ENCODE data around the gene IKZF2. TPM values are rescaled to one million over a fixed set of nuclear protein-coding genes. Genes with fewer than 3 reads are reported as not detected.
A peak's percentile ranks its signal among the peaks of the same experiment; 100 is the strongest.

IKZF2 gene
- total RNA-seq, 1 donor = 15.1 TPM

DNA sequence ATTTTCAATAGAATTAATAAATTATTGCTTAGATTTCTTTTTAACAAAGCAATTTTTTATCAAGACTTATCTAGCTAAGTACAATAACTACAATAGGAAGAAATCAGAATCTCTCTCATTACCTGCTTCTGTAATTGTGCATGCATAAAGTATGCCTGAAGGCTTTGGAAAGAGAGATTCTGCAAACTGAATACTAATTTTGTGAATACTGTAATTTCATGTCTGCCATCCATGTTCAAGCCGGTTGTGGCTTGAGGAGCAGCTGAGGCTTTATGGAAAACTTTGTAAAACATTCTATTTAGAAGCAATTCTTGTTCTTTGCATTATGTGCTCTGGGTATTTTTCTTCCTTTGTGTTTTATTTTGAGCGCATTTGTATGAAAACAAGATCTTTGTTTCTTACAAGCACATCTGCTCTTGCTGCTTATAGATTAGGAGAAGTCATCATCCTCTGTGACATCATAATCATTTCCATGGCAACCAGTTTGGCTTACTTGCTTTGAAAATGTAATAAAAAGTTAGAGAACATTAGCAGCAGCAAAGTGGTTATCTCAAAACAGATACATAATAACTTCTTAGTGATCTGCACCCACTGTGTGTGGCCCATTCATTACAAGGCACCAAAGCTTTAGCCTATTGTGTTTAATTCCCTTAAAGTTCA, 16.0 kb upstream of the IKZF2 start:
- DNase-seq (ENCODE audit: low read depth) = no peak
- no peak overlapping the region for H3K4me3 ChIP-seq (ENCODE audit: low read depth, low read length)
- TF ChIP-seq, protein P1, sequence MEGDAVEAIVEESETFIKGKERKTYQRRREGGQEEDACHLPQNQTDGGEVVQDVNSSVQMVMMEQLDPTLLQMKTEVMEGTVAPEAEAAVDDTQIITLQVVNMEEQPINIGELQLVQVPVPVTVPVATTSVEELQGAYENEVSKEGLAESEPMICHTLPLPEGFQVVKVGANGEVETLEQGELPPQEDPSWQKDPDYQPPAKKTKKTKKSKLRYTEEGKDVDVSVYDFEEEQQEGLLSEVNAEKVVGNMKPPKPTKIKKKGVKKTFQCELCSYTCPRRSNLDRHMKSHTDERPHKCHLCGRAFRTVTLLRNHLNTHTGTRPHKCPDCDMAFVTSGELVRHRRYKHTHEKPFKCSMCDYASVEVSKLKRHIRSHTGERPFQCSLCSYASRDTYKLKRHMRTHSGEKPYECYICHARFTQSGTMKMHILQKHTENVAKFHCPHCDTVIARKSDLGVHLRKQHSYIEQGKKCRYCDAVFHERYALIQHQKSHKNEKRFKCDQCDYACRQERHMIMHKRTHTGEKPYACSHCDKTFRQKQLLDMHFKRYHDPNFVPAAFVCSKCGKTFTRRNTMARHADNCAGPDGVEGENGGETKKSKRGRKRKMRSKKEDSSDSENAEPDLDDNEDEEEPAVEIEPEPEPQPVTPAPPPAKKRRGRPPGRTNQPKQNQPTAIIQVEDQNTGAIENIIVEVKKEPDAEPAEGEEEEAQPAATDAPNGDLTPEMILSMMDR (IDR thresholded peaks at IDR 0.05; ENCODE audit: insufficient read depth, low read depth, low read length) = no peak

DNA sequence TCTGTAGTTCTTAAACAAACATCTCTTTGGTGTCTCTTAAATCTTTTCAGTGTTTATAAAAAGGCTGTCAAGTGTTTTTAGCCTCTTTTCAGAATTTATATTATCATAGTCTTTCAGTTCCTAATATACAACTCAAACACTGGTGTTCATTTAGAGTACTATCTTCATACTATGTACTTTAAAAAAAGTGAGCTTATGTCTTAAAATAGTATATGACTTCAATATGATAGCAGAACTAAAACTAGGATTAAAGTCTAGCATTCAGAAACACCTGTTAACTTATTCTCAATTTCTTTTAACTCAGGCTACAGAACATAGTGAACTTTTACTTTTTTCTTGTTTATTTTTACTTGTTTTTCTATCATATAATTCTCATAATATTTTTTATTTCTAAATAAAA, 14.7 kb upstream of the IKZF2 start:
- TF ChIP-seq, protein P1 (IDR thresholded peaks at IDR 0.05; ENCODE audit: insufficient read depth, low read depth, low read length) = no peak
- H3K4me3 ChIP-seq (ENCODE audit: low read depth, low read length) = no peak overlapping the region
- no peak for DNase-seq (ENCODE audit: low read depth)

DNA sequence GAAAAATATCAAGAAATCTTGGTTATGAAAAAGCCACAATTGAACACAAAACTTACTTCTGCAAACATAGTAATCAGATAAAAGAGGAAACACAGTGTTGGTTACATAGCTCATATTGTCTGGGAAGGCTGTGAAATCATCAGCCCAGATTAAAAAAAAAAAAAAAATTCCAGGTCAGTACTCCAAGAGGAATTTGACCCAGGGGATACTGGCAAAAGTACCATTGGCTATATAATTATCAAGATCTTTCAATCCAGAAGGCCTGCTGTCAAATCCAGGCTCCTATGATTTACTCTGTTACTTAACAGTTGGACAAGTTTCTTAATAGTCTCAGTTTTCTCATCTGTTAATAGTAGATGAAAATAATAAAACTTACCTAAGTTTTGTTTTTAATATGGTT, 12.9 kb upstream of the IKZF2 start:
- no peak overlapping the region for H3K4me3 ChIP-seq (ENCODE audit: low read depth, low read length)
- DNase-seq (ENCODE audit: low read depth) = no peak
- TF ChIP-seq, protein P1 (IDR thresholded peaks at IDR 0.05; ENCODE audit: insufficient read depth, low read depth, low read length) = no peak

DNA sequence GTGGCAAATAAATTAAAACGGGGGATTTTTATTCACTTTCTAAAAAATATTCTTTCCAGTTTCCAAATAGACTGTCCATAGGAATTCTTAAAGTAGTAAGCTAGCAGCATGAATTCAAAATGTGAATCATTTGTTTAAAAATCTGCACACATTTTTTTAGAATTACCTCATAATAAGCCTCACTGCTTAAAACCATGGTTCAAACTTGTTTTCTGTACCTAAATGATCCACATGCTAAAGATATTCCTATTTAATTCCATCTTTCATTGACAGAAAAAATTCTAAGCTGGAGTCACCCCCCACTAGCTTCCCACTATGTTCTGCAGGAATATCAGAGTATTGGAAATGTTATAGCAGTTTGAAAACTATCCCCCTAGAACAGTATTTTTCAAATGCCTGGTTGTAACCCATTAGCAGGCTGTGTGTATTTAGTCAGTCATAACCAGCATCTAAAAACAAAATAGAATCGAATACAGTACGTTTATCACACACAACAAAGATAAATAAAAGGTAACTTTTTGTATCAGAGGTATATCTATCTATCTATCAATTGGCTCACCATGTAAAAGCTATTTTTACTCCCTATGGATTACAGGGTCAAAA, 11.2 kb upstream of the IKZF2 start:
- DNase-seq (ENCODE audit: low read depth) = peak; percentile 25
- H3K4me3 ChIP-seq (ENCODE audit: low read depth, low read length) = no peak overlapping the region
- TF ChIP-seq, protein P1 (IDR thresholded peaks at IDR 0.05; ENCODE audit: insufficient read depth, low read depth, low read length) = no peak

DNA sequence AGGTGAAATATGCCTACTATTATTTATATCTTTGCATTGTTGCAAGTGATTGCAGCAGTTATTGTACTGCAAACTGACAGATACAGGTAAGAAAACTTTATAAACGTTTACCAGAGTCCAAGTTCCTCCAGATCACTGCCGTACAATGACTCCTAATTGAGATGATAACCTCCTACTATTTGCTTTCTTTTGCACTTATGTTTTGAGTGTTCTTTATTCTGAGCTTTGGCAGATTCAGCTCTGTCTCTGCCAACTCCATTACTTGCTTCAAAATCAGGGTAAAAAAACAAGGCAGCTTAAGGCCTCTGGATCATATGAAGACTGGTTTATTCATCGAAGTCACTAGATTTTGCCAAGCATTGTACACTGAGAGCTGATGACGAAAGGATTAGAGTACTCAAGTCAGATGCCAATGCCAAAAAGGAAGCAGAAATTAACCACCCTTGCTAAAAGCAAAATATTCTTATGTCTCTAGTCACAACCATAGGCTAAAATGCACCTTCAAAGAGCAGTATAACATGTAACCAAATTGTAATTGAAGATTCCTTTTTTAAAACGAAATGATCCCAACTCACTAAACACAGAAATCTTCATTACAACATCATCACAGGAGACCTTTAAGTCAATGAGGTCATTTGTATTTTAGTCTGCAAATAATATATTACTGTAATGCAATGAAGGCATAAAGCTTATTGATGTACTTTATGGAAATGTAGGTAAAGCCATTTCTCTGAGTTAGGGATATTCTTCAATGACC, 10.5 kb upstream of the IKZF2 start:
- DNase-seq (ENCODE audit: low read depth) = no peak
- TF ChIP-seq, protein P1 (IDR thresholded peaks at IDR 0.05; ENCODE audit: insufficient read depth, low read depth, low read length) = no peak
- H3K4me3 ChIP-seq (ENCODE audit: low read depth, low read length) = no peak overlapping the region

DNA sequence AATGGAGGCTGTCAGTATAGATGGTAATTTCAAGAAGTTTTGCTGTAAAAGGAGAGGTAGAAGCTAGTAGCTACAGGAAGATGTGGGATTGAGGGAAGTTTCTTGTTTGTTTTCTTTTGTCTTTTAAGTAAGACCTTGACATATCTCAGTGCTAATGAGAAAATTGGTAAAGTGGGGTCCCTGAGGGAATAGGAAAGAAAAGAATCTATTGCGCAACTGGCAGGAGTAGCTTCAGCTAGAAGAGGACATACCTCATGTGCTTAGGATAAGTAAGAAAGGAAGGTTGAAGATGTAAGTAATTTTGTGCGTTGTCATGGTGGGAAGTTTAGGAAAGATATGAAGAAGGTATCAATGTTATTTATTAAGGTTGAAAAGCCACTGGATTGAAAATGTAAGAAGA, 8.4 kb upstream of the IKZF2 start:
- no peak for DNase-seq (ENCODE audit: low read depth)
- H3K4me3 ChIP-seq (ENCODE audit: low read depth, low read length) = no peak overlapping the region
- TF ChIP-seq, protein P1 (IDR thresholded peaks at IDR 0.05; ENCODE audit: insufficient read depth, low read depth, low read length) = no peak
